ENCODE measurements around the gene PCDHA3.
"Not testable (repeated sequence)": the region's sequence is repeated elsewhere in the genome, so short reads cannot be mapped to it uniquely, and the experiment has no call there.

GRCh38 chr5:140829511-140830501, 28.9 kb downstream of the PCDHA3 start:
- TF ChIP-seq ZBTB37 (CRISPR knock-in tag; IDR thresholded peaks at IDR 0.05); ZNF510 (CRISPR knock-in tag; IDR thresholded peaks at IDR 0.05; ENCODE audit: low read depth); CENPX (CRISPR knock-in tag; IDR thresholded peaks at IDR 0.05); EZH2 (conservative IDR thresholded peaks at IDR 0.05; ENCODE audit: low read depth, low read length); POLR2A (IDR thresholded peaks at IDR 0.05; ENCODE audit: insufficient read depth in 1 of 2, low read depth in 2 of 2, low read length in 2 of 2); ZNF232 (CRISPR knock-in tag; IDR thresholded peaks at IDR 0.05; ENCODE audit: borderline replicate concordance); CTCF (CRISPR knock-in tag; IDR thresholded peaks at IDR 0.05); ZNF687 (CRISPR knock-in tag; IDR thresholded peaks at IDR 0.05); NPAS2 (CRISPR knock-in tag; IDR thresholded peaks at IDR 0.05; ENCODE audit: borderline replicate concordance): not testable (repeated sequence)
